Loucy (cell line): Measurements from ENCODE around the gene PCNT.

ENCODE experiments used
- EZH2phosphoT487 ChIP-seq: fragments of 200-600 bp; IDR thresholded peaks from 2 replicates; pipeline ENCODE4 v1.6.1; 2018; ENCODE audit warnings: antibody characterized with exemption, mild to moderate bottlenecking, moderate library complexity, borderline replicate concordance
- TF ChIP-seq, protein P1 (sequence below): fragments of 200-600 bp; sonication (generic); conservative IDR thresholded peaks from 2 replicates; pipeline ENCODE4 v1.5.1; 2014; ENCODE audit warnings: mild to moderate bottlenecking, antibody characterized with exemption, low read length

- TF ChIP-seq, protein P1, sequence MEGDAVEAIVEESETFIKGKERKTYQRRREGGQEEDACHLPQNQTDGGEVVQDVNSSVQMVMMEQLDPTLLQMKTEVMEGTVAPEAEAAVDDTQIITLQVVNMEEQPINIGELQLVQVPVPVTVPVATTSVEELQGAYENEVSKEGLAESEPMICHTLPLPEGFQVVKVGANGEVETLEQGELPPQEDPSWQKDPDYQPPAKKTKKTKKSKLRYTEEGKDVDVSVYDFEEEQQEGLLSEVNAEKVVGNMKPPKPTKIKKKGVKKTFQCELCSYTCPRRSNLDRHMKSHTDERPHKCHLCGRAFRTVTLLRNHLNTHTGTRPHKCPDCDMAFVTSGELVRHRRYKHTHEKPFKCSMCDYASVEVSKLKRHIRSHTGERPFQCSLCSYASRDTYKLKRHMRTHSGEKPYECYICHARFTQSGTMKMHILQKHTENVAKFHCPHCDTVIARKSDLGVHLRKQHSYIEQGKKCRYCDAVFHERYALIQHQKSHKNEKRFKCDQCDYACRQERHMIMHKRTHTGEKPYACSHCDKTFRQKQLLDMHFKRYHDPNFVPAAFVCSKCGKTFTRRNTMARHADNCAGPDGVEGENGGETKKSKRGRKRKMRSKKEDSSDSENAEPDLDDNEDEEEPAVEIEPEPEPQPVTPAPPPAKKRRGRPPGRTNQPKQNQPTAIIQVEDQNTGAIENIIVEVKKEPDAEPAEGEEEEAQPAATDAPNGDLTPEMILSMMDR = no peak
- TF ChIP-seq EZH2phosphoT487 = no peak
These were observed 165.3 kb downstream of the PCNT start for GRCh38 chr21:46489162-46489663.
